Glomerular endothelial cell (primary cell): ENCODE measurements around the gene C1orf210. TPM values are rescaled to one million over a fixed set of nuclear protein-coding genes. Genes with fewer than 3 reads are reported as not detected.

ENCODE experiments used
- DNase-seq: peaks from one replicate; pipeline ENCODE4 v3.0.0-alpha.2; 2011; ENCODE audit warnings: low read depth, low spot score; ENCODE audit errors: extremely low read depth
- total RNA-seq: library from RNA; depleted of rRNA; stranded (reverse); fragments of >200 nt; gene quantifications from 2 replicates; pipeline ENCODE4 v1.2.3, GENCODE V29; 2015

Gene C1orf210
- total RNA-seq, result not detected in 2 replicates

GRCh38 chr1:43285269-43285990 lies at the start of gene C1orf210:
C1orf210 (minus strand) TSS chr1:43285581; CDS start chr1:43283270, 2,311 bp downstream.
- no peak for DNase-seq

- DNase-seq, result no peak
Measured at GRCh38 chr1:43334453-43335205, 49.2 kb upstream of the C1orf210 start.

- DNase-seq, result no peak
Measured at GRCh38 chr1:43331688-43332087, 46.3 kb upstream of the C1orf210 start.

- no peak for DNase-seq
Measured at GRCh38 chr1:43329995-43330751, 44.8 kb upstream of the C1orf210 start.

GRCh38 chr1:43327549-43328292 lies 42.3 kb upstream of the C1orf210 start:
- no peak for DNase-seq

GRCh38 chr1:43325381-43325780 lies 40.0 kb upstream of the C1orf210 start:
- no peak for DNase-seq

GRCh38 chr1:43324810-43325209 lies 39.4 kb upstream of the C1orf210 start:
- DNase-seq, result no peak

GRCh38 chr1:43322506-43322905 lies 37.1 kb upstream of the C1orf210 start:
- no peak for DNase-seq

GRCh38 chr1:43321331-43321891 lies 36.0 kb upstream of the C1orf210 start:
- DNase-seq, result no peak

GRCh38 chr1:43319766-43320165 lies 34.4 kb upstream of the C1orf210 start:
- no peak for DNase-seq

GRCh38 chr1:43319288-43319687 lies 33.9 kb upstream of the C1orf210 start:
- no peak for DNase-seq

GRCh38 chr1:43318831-43319230 lies 33.5 kb upstream of the C1orf210 start:
- no peak for DNase-seq

GRCh38 chr1:43317817-43318471 lies 32.6 kb upstream of the C1orf210 start:
- DNase-seq, result no peak

GRCh38 chr1:43316738-43317520 lies 31.5 kb upstream of the C1orf210 start:
- DNase-seq, result no peak

- no peak for DNase-seq
Measured at GRCh38 chr1:43315963-43316737, 30.8 kb upstream of the C1orf210 start.

- DNase-seq, result no peak
Measured at GRCh38 chr1:43315481-43315880, 30.1 kb upstream of the C1orf210 start.

- no peak for DNase-seq
Measured at GRCh38 chr1:43314233-43314632, 28.9 kb upstream of the C1orf210 start.

- no peak for DNase-seq
Measured at GRCh38 chr1:43313771-43314170, 28.4 kb upstream of the C1orf210 start.
